GM12891 (cell line): Measurements from ENCODE around the gene OMA1.
"Not testable (repeated sequence)": the region's sequence is repeated elsewhere in the genome, so short reads cannot be mapped to it uniquely, and the experiment has no call there.

Experiments used
- DNase-seq: peaks from one replicate; pipeline ENCODE4 v3.0.0; 2011; ENCODE audit warnings: low spot score; ENCODE audit not compliant: insufficient read length
- FAIRE-seq: peaks from 2 replicates; lab custom pipeline; 2011; peaks lifted over from hg19 to GRCh38; lab: Jason Lieb, UNC
- PAX5 ChIP-seq: IDR thresholded peaks from 2 replicates; pipeline ENCODE4 v1.6.1; 2011; ENCODE audit warnings: low read length, moderate library complexity, mild to moderate bottlenecking; ENCODE audit not compliant: insufficient read depth, severe bottlenecking
- POLR2A ChIP-seq: IDR thresholded peaks from 2 replicates; pipeline ENCODE4 v1.6.1; 2011; ENCODE audit warnings: low read depth, low read length, control low read depth
- POLR2AphosphoS5 ChIP-seq: IDR thresholded peaks from 2 replicates; pipeline ENCODE4 v1.6.1; 2011; ENCODE audit warnings: low read depth, low read length, control low read depth
- POU2F2 ChIP-seq: IDR thresholded peaks from 2 replicates; pipeline ENCODE4 v1.6.1; 2011; ENCODE audit warnings: low read depth, mild to moderate bottlenecking, control low read depth, low read length, moderate library complexity
- SPI1 ChIP-seq: IDR thresholded peaks from 2 replicates; pipeline ENCODE4 v1.6.1; 2011; ENCODE audit warnings: low read depth, low read length, control low read depth
- TAF1 ChIP-seq: IDR thresholded peaks from 2 replicates; pipeline ENCODE4 v1.6.1; 2011; ENCODE audit warnings: low read depth, low read length, control low read depth

OMA1 gene

DNA sequence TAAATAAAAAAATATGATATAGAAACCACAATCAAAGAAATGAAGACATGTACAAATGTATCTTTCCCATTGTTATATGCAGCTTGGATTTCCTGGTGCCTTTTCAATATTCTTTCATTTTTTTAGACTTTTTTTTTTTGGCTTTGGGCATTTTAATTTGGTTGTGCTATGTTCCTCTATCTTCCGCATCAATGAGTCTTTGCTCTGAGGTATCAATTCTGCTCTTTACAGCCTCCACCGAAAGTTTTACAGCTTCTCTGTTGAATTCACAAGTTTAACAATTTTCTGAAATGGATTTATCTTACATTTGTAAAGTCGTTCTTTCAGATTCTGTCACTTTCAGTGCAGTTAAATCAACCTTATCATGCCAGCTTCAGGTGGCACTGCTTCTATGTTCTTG lies 50.5 kb downstream of the OMA1 start:
- DNase-seq (no peak), FAIRE-seq (peak; percentile 72)
- no peak for TF ChIP-seq TAF1
- TF ChIP-seq POLR2AphosphoS5: no peak
- TF ChIP-seq POLR2A: no peak
- no peak for TF ChIP-seq POU2F2
- no peak for TF ChIP-seq SPI1
- no peak for TF ChIP-seq PAX5

DNA sequence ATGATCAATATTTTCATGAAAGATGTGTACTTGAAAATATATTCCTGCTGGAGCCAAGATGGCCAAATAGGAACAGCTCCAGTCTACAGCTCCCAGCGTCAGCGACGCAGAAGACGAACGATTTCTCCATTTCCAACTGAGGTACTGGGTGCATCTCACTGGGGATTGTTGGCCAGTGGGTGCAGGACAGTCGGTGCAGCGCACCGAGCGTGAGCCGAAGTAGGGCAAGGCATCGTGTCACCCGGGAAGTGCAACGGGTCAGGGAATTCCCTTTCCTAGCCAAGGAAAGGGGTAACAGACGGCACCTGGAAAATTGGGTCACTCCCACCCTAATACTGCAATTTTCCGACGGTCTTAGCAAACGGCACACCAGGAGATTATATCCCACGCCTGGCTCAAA lies 57.6 kb downstream of the OMA1 start:
- FAIRE-seq, DNase-seq: not testable (repeated sequence)

DNA sequence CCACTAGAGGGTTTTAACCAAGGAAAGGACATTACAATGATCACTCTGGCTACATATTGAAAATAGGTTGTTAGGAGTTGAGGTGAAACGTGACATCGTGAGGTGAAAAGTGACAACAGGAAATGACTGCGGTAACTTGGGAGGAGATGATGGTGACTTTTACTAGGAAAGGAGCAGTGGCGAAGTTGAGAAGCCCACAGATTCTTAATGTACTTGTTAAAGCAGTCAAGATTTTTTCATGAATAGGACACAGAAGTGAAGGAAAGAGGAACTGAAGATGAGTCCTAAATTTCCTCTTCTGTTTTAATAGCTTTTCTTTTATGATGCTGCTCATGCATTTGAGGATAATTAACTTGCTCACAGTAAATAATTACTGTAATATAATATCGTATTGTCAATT lies 59.5 kb downstream of the OMA1 start:
- FAIRE-seq (peak; percentile 13), DNase-seq (no peak)
- TF ChIP-seq PAX5 (no peak), TAF1 (no peak), POLR2A (no peak), SPI1 (peak; percentile 72), POU2F2 (no peak), POLR2AphosphoS5 (no peak)

DNA sequence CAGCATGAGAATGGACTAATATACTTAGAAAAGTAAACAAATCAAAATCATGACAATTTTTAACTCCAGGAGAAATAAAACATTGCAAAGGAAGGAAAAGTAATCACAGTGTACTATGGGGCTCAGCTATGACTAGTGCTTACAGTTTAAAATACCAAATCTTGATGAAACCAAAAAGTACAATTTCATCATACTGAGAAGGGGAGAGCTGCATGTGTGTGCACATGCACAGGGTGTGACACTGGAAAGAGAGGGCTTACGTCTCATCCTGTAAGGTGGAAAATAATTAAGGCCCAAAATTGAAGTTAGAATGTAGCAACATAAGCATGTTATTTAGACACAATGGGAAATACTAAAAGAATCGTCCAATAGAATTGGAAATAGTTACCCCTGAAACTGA lies 64.6 kb downstream of the OMA1 start:
- DNase-seq: no peak
- TF ChIP-seq TAF1: no peak
- TF ChIP-seq PAX5: no peak
- TF ChIP-seq POLR2A: no peak
- no peak for TF ChIP-seq POLR2AphosphoS5
- TF ChIP-seq POU2F2: no peak
- TF ChIP-seq SPI1: no peak
- FAIRE-seq: no peak

DNA sequence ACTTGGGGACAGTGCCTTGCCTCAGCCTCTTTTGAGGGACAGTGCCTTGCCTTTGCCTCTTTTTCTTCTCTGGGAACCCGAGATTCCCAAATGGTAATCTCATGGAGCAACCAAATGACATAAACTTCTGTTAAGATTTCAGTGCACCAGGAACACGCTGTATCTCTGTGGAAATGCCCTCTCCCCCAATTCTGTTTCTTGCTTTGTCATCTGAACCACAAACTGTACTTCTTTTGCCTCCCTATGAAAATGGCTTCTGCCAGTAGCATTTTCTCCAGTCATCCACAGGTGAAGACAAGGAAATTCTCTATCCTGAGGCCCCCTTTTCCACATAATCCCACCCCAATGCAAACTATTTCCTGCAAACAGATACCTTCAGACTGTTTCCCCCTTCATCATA lies 66.3 kb downstream of the OMA1 start:
- TF ChIP-seq POLR2A: no peak
- FAIRE-seq: no peak
- no peak for DNase-seq

DNA sequence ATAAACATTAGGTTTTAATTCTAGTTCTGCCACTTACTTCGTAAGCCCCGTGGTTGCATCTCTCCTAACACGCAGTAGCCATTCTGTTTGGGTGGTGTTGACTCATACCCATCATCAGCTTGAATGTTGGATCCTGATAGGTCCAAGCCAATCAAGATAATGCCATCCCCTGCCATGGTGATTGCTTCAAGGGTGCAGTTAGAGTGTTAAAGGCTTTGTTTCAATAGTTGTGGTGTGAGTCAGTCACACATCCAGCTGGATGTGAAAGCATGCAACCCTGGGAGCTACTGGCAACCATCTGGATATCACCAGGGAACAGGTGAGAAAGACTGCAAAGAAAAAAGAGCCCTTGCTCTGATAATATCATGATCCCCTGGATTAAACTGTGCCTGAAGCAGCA lies 69.1 kb downstream of the OMA1 start:
- no peak for DNase-seq
- FAIRE-seq: peak; percentile 40
- TF ChIP-seq POLR2A: no peak
- no peak for TF ChIP-seq POU2F2
- TF ChIP-seq SPI1: no peak
- TF ChIP-seq POLR2AphosphoS5: no peak
- no peak for TF ChIP-seq PAX5
- TF ChIP-seq TAF1: no peak

DNA sequence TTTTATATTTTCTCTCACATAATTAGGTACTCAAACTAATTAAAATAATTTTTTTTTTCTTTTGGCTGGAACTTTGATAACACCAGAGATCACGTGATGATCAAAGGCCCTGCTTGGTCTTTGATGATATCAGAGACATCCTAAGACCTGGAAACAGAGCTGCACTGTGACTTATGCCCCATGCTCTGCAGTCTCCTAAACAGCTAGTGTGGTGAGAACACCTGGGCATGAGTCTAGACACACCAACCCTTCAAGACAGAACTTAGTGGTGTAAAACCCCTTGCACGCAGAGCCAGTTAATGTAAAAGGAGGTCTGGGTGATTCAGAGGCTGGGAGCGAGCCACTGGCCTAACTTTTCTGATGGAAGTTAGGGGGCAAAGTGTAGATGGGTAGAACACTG lies 70.3 kb downstream of the OMA1 start:
- FAIRE-seq (no peak), DNase-seq (no peak)
- TF ChIP-seq PAX5 (no peak), TAF1 (no peak), POU2F2 (no peak), SPI1 (no peak), POLR2A (no peak), POLR2AphosphoS5 (no peak)

DNA sequence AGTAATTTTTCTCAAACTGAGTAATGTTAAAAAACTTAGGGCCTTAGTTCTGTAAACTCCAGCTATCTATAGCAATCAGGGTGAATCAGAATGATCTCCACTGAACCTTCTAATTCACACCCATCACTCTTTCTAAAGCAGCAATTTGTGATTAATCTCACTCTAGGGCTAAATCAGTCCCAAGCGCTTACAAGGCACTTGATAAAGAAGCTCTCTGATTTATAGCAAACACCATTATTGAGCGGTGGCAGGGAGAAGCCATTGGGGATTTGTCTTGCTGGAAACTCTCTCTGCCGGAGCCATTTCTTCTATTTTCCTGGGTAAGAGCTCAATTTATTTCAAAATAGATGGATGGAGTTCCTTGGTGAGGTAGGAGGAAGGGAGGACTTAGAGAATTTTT lies 77.0 kb downstream of the OMA1 start:
- DNase-seq: no peak
- TF ChIP-seq POU2F2 (no peak), TAF1 (no peak), POLR2AphosphoS5 (no peak), PAX5 (no peak), POLR2A (no peak), SPI1 (no peak)
- no peak for FAIRE-seq

DNA sequence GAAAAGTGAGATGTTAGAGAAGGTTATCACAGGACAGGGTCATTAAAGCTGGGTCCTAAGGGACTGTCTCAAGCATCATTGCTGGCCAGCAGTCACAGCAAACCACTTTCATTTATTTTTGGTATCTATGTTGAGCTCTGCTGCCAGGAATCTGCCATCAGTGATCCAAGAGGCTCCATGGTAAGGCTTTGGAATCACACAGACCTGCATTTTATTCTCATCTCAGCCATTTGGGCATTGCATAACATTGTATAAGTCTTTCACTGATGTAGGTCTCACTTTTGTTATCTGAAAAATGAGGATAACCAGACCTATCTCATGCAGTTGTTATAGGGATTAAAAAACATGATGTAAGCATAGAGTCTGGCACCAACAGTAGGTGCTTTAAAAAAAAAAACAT lies 77.5 kb downstream of the OMA1 start:
- TF ChIP-seq POLR2AphosphoS5 (no peak), TAF1 (no peak), SPI1 (no peak), POU2F2 (no peak), PAX5 (no peak), POLR2A (no peak)
- DNase-seq (no peak), FAIRE-seq (no peak)

DNA sequence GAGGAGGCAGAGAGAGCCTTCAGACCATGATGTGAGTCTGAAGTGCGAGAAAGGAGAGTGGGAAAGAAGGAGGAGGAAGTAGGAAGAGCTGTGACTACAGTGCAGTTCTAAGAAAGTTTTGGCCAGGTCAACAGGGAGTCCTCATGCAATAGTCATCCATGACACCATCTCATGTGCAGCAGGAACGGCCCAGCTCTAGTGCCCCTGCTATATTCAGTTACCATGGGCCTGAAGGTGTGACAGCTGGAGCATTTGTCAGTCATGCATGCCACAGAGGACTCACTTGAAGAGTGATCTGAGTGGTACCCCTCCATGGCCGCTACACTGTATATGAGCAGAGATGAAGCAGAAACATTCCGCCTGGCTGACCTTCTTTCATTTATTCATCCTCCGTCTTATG lies 77.9 kb downstream of the OMA1 start:
- no peak for TF ChIP-seq TAF1
- TF ChIP-seq SPI1: no peak
- TF ChIP-seq POLR2AphosphoS5: no peak
- no peak for TF ChIP-seq POLR2A
- TF ChIP-seq POU2F2: no peak
- no peak for TF ChIP-seq PAX5
- DNase-seq: no peak
- no peak for FAIRE-seq

DNA sequence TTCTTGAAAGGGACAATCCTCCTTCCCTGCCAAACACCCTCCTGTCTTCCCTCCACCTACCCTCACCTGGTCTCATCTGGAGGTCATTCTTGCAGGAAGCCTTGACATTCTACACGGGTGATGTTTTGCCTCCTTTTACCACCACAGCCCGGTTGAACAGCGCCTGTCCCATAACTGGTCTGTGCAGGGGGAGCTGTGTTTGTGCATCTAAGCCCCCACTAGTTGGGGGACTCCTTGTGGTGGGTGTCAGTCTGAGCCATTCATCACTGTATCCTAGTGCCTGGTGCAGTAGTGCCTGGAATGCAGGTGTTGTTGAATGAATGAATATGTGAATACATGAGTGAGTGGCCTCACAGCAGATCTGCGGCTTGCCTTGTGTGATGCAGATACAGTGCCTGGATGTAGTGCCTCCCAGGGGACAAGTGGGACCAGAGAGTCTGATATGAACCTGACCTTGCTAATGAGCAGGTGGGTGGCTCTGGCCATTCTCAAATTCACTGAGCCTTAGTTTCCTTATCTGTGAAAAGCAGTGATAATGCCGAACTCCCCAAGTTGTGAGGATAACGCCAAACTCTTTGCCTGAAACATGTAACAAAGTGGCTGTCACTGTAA lies 79.8 kb downstream of the OMA1 start:
- DNase-seq: no peak
- no peak for TF ChIP-seq POLR2AphosphoS5
- no peak for TF ChIP-seq SPI1
- TF ChIP-seq PAX5: no peak
- TF ChIP-seq POLR2A: no peak
- TF ChIP-seq POU2F2: no peak
- no peak for TF ChIP-seq TAF1
- no peak for FAIRE-seq
